Thoracic aorta (tissue), 2 donors: Measurements from ENCODE around the gene ALDH1L1. TPM values are rescaled to one million over a fixed set of nuclear protein-coding genes. Genes with fewer than 3 reads are reported as not detected.

Source experiments
- ATAC-seq: fragments of 150-250 bp; one replicate; pipeline ENCODE4 v1.8.0; 2017; ENCODE audit warnings: low read depth; ENCODE audit not compliant: insufficient number of reproducible peaks, low FRiP score
- DNase-seq: peaks from one replicate; pipeline ENCODE4 v3.0.0-alpha.2; 2020; ENCODE audit warnings: low spot score
- H3K27ac ChIP-seq, 2 donors: fragments of 200-600 bp; sonication (generic); 1 replicate in 1 of 2; 2 replicates in 1 of 2; pipeline ENCODE4 v1.5.1; 2016; ENCODE audit warnings: mild to moderate bottlenecking in 2 of 2, moderate library complexity in 2 of 2
- H3K27me3 ChIP-seq: fragments of 200-600 bp; sonication (generic); replicated peaks from 2 replicates; pipeline ENCODE4 v1.6.0; 2016; ENCODE audit warnings: mild to moderate bottlenecking; ENCODE audit not compliant: insufficient read depth
- H3K36me3 ChIP-seq: fragments of 200-600 bp; sonication (generic); one replicate; pipeline ENCODE4 v1.5.1; 2016
- H3K4me1 ChIP-seq, 2 donors: fragments of 200-600 bp; sonication (generic); 1 replicate in 1 of 2; 2 replicates in 1 of 2; pipeline versions ENCODE4 v1.5.1 to v1.6.0; 2016; ENCODE audit warnings: low read depth in 2 of 2, mild to moderate bottlenecking in 1 of 2; ENCODE audit not compliant: control insufficient read depth in 1 of 2
- H3K4me3 ChIP-seq: fragments of 200-600 bp; sonication (generic); 2 replicates; pipeline ENCODE4 v1.5.1; 2016; ENCODE audit warnings: mild to moderate bottlenecking
- H3K9me3 ChIP-seq: fragments of 200-600 bp; sonication (generic); 2 replicates; pipeline ENCODE4 v1.5.1; 2016
- CTCF ChIP-seq: fragments of 200-600 bp; sonication (generic); IDR thresholded peaks from one replicate; pipeline ENCODE4 v1.5.1; 2019; ENCODE audit warnings: antibody characterized with exemption
- total RNA-seq, 2 donors: library from RNA; depleted of rRNA; stranded (reverse); fragments of >200 nt; gene quantifications; one replicate each; pipeline versions ENCODE4 v1.1.0 to v1.2.3, GENCODE V29; 2016

The ALDH1L1 gene
- total RNA-seq, 2 donors from 2014 or later: 50.2 to 62.5 TPM

- DNase-seq (no peak), ATAC-seq (no peak)
- no peak overlapping the region for H3K27ac ChIP-seq
- peaks cover 18% of the 10 kb centered on the region for H3K36me3 ChIP-seq
- H3K4me1 ChIP-seq: no peaks in the 10 kb centered on the region
- no peaks in the 10 kb centered on the region for H3K9me3 ChIP-seq
- TF ChIP-seq CTCF: no peak
- H3K27me3 ChIP-seq: no peaks in the 10 kb centered on the region
- H3K4me3 ChIP-seq: no peak overlapping the region
Measured at GRCh38 chr3:126151562-126152302, 28.7 kb downstream of the ALDH1L1 start.

GRCh38 chr3:126149960-126150515 is 30.3 kb downstream of the ALDH1L1 start:
- Histone ChIP-seq H3K27me3 (no peaks in the 10 kb centered on the region), H3K27ac (no peak overlapping the region), H3K36me3 (peaks cover 14% of the 10 kb centered on the region), H3K4me1 (no peaks in the 10 kb centered on the region), H3K9me3 (no peaks in the 10 kb centered on the region), H3K4me3 (no peak overlapping the region)
- DNase-seq: no peak
- ATAC-seq: no peak
- no peak for TF ChIP-seq CTCF

DNA sequence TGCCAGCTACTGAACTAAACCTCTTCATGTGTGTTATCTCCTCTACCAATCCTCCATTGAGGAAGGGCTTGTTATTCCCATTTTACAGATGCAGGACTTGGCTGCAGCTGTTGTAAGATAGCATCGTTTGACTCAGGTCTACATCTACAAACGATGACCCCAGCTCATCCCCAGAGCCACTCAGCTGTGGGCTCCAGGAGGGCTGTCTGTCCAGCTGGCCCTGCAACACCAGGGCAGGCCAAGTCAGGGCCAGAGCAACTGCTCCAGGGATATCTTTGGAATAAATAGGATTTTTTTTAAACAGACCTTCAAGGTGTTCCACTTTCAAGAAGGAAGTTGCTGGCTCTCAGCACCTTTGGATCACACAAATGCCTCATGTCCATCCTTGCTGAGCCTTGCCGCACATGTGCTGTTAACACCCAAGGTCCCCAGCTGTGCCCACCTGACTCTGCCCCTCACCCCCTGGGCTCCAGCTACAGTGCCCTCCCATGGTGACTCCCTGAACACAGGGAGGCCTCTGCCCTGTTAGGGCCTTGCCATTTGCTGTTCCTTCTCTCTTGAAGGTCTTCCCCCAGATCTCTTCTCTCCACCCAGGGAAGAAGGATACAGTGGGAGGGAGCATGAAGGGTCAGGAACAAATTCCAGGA is 31.0 kb downstream of the ALDH1L1 start:
- ATAC-seq: no peak
- no peak for TF ChIP-seq CTCF
- Histone ChIP-seq H3K27ac (no peak overlapping the region), H3K4me1 (no peaks in the 10 kb centered on the region), H3K4me3 (no peak overlapping the region), H3K9me3 (no peaks in the 10 kb centered on the region), H3K27me3 (no peaks in the 10 kb centered on the region), H3K36me3 (peaks cover 14% of the 10 kb centered on the region)
- DNase-seq: no peak

GRCh38 chr3:126147932-126148683 is 32.3 kb downstream of the ALDH1L1 start:
- DNase-seq (no peak), ATAC-seq (no peak)
- TF ChIP-seq CTCF: no peak
- no peaks in the 10 kb centered on the region for H3K27me3 ChIP-seq
- H3K36me3 ChIP-seq: peaks cover 11% of the 10 kb centered on the region
- H3K4me1 ChIP-seq: no peaks in the 10 kb centered on the region
- H3K27ac ChIP-seq: no peak overlapping the region
- H3K4me3 ChIP-seq: no peak overlapping the region
- H3K9me3 ChIP-seq: no peaks in the 10 kb centered on the region
